Stimulated activated CD8-positive, alpha-beta memory T cell treated with anti-CD3 and anti-CD28 coated beads, Interleukin-4, amount 100 ng/mL, for 24 hours (primary cell): ENCODE data around the gene WDR70.
A peak's percentile ranks its signal among the peaks of the same experiment; 100 is the strongest.
"Not testable (repeated sequence)": the region's sequence is repeated elsewhere in the genome, so short reads cannot be mapped to it uniquely, and the experiment has no call there.

Experiments used
- DNase-seq: peaks from one replicate; pipeline ENCODE4 v3.0.0-alpha.2; 2020; ENCODE audit warnings: low read depth

Gene WDR70

GRCh38 chr5:37641933-37642332 lies 262.8 kb downstream of the WDR70 start:
- no peak for DNase-seq

GRCh38 chr5:37645707-37646106 lies 266.6 kb downstream of the WDR70 start:
- DNase-seq, result no peak

GRCh38 chr5:37654566-37654965 lies 275.4 kb downstream of the WDR70 start:
- DNase-seq, result not testable (repeated sequence)

GRCh38 chr5:37657046-37657445 lies 277.9 kb downstream of the WDR70 start:
- DNase-seq, result no peak

DNA sequence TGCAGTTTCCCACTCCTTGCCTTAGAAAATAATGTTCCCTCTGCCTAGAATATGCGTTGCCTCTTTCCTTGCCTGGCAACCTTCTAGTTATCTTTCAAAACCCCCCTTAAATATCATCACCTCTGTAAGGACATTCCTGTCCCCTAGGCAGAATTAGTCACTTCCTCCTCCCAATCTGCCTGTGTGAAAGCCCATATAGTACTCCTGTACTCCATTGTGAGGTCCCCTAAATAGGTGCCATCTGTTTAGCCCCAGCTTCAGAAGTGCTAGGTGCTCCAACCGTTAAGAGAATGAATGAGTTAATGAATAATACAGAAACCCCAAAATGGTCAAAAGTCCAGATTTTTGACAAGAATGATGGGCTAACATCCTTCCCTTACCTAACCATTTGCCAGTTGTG lies 279.3 kb downstream of the WDR70 start:
- DNase-seq, result no peak

DNA sequence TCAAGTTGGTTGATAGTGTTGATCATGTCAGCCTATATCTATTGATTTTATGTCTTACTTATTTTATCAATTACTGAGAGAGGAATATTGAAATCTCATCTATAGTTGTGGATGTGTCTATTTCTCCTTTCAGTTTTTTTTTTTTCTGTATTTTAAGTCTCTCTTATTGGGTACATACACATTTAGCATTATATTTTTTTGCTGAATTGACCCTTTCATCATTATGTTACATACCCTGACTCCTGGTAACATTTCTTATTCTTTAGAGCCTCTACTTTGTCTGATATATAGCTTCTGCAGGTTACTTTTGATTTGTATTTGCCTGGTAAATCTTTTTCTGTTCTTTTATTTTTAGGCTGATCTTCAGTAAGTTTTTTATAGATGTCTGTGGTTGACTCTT lies 281.2 kb downstream of the WDR70 start:
- no peak for DNase-seq

GRCh38 chr5:37661227-37661920 lies 282.3 kb downstream of the WDR70 start:
- DNase-seq, result no peak

DNA sequence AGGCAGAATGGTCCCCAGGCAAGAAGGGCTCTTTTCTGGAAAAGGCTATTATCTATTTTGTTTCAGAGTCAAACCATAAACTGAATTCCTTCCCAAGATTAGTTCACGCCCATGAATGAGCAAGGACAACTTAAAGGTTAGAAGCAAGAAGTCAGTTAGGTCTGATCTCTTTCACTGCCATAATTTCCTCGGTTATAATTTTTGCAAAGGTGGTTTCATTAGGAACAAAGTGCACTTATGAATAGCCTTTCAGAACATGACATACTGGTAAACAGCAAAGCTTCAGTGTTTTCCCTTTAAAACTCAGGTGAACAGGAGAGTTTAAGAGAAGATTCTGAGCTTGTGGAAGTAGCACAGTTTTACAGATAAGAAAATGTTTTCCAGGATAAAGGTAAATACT lies 282.8 kb downstream of the WDR70 start:
- no peak for DNase-seq

DNA sequence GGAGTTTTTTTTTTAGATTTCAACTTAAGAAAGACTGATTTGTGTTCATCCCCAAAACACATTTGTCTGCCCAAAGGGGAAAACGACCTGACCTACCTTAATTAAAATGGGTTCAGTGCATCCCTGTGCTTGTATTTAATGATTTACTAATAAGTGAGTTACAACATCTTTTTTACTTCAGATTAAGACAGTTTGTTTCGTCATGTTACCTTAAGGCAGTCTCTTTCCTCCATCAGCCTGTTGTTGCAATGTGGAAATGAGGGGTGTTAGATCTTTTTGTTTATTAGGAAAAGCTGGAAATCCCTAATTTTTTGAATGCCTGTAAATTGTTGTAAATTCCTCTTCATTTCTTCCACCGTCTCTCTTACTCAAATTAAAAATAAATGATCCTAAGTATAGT lies 283.2 kb downstream of the WDR70 start:
- no peak for DNase-seq

DNA sequence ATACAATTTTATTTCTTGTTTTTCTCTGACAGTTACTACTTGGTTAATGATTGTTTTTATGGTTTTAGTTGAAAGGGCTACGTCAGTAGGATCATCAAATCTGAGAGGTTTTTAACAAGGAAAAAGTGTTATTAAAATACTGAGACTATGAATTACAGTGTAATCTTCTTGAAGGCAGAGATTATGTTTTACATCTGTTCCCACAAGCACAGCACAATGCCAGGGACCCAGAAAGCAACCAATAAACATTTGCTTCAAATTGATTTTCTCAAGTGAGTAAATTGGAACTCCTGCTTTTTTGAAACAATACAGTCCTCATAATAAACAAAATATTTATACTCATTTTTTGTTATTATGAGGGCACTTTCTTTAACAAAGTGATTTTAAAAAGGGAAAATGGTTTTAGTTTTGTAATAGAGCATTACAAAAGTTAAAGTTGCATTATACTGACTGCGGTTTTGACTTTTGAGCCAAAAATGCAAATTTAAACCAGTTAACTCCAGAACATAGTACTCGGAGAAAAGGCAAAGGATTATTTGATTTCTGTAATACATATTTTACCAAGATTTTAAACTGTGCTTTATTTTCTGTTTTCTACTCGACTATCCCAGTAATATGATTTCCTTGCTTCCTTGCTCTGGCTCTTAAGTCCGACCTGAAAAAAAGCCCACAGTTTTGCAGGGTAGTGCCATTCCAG lies 283.8 kb downstream of the WDR70 start:
- DNase-seq, result no peak

- no peak for DNase-seq
Observed at GRCh38 chr5:37663538-37663937, 284.4 kb downstream of the WDR70 start.

DNA sequence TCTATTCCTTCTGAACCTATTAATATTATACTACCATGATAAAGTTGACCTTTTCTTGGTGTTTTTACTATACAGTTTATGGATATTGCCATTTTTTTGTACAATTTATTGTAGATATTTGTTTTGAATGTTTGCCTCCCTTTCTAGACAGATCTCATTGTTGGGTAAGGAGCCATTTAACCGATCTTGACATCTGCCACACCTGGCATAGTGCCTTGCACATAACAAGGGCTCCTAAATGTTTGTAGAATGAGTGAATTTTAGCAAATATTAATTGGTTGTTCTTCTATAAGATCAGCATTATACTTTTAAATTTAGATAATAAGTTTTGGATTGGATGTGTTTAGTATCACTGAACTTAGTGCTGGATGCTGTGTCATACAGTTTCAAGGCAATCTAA lies 285.4 kb downstream of the WDR70 start:
- DNase-seq, result no peak

GRCh38 chr5:37665272-37665671 lies 286.2 kb downstream of the WDR70 start:
- no peak for DNase-seq

DNA sequence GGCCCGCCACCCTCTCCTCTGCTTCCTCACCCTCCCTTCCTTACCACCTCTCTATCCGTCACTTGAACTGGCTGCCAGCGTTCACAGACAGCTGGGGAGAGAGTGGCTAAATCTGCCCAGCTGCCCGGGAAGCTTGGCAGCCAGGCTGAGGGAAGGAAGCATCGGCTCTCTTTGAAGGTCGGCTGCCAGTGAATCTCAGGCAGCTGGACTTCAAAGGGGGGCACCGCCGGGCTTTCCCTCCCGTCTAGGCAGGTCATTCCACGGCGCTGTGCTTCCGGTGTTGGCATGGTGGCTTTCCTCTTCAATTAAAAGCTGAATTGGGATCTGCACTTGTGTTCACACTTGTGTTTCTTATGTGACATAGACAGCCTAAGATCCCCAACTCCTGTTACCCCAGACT lies 286.8 kb downstream of the WDR70 start:
- DNase-seq, result no peak

DNA sequence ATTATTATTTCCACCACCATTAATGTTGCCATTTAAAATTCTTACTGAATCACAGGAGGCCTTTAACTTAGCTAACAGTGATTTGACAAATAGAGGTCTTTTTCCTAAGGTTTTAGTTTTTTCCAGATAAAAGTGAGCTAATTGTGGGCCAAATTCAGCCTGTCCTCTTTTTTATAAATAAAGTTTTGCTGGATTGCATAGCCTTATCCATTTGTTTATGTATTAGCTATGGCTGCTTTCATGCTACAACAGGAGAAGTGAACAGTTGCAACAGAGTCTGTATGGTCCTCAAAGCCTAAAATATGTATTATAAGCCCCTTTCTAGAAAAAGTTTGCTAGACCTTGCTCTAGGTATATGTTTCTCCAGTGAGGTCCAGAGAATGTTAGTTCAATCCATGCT lies 288.3 kb downstream of the WDR70 start:
- no peak for DNase-seq

DNA sequence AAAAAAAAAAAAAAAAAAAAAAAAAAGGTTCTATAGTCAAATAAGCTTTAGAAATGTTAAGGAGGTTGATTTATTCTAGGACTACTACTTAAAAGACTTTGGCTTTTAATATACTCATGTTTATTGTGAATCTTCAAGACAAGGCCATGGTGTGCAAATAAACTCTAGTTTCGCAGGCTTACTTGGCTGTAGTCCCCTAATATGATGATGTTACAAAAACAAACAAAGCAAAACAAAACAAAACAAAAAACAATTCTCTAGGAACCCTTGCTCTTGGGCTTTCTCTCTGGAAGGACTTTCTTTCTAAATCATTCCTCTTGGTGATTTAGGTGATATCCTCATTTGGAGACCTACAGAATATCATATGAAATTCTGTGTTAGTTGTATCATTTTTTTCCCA lies 288.7 kb downstream of the WDR70 start:
- no peak for DNase-seq

GRCh38 chr5:37668524-37669047 lies 289.5 kb downstream of the WDR70 start:
- DNase-seq, result no peak

DNA sequence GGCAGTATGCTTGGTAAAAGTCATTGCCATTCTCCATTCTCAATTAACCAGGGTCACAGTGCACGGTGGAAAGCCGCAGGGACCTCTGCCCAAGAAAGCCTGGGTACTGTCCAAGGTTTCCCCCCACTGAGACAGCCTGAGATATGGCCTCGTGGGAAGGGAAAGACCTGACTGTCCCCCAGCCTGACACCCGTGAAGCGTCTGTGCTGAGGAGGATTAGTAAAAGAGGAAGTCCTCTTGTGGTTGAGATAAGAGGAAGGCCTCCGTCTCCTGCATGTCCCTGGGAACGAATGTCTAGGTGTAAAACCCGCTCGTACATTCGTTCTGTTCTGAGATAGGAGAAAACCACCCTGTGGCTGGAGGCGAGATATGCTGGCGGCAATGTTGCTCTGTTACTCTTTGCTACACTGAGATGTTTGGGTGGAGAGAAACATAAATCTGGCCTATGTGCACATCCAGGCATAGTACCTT lies 293.0 kb downstream of the WDR70 start:
- peak; percentile 1 for DNase-seq

- not testable (repeated sequence) for DNase-seq
Observed at GRCh38 chr5:37674361-37674760, 295.2 kb downstream of the WDR70 start.

DNA sequence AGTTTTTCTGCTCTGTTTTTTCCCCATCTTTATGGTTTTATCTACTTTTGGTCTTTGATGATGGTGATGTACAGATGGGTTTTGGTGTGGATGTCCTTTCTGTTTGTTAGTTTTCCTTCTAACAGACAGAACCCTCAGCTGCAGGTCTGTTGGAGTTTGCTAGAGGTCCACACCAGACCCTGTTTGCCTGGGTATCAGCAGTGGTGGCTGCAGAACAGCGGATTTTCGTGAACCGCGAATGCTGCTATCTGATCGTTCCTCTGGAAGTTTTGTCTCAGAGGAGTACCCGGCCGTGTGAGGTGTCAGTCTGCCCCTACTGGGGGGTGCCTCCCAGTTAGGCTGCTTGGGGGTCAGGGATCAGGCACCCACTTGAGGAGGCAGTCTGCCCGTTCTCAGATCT lies 300.2 kb downstream of the WDR70 start:
- not testable (repeated sequence) for DNase-seq

DNA sequence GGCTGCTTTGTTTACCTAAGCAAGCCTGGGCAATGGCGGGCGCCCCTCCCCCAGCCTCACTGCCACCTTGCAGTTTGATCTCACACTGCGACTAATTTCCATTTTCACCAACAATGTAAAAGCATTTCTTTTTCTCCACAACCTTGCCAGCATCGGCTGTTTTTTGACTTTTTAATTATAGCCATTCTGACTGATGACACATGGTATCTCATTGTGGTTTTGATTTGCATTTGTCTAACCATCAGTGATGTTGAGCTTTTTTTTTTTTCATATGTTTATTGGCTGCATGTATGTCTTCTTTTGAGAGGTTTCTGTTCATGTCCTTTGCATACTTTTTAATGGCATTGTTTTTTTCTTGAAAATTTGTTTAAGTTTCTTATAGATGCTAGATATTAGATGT lies 300.8 kb downstream of the WDR70 start:
- DNase-seq, result not testable (repeated sequence)

- DNase-seq, result no peak
Observed at GRCh38 chr5:37683072-37683471, 304.0 kb downstream of the WDR70 start.

DNA sequence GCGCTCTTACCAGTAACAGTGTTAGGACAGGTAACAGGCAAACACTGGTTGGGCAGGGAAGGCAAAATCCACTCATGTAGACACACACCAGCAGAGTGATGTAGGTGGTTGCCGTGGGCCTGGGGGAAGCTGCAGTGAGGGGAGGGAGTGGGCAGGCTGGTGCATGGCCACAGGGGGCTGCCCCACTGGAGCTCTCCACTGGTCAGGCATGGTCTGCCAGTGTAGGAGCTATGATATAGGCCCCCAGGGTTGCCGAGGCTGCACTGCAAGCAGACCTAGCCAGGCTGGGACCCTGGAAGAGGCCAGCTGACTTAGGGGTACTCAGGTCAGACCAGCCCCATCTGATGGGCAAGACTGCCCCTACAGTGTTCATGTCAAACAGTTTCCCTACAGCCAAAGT lies 306.1 kb downstream of the WDR70 start:
- DNase-seq, result no peak

DNA sequence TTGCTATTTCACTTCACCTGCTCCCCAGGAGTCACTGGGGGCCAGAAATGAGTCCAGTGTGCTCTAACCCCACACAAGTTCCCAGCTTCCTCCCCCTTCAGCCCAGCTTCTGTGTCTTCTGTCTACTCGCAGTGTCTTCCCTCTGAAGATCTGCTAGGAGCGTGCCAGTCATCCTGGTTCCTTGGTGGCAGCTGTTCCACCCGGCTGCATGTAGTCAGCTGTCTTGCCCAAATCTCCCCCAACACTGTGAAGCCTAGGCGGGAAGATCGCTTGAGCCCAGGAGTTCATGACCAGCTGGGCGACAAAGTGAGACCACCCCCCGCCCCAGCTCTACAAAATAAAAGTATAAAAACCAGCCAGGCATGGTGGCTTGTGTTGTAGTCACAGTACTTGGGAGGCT lies 306.7 kb downstream of the WDR70 start:
- DNase-seq, result no peak
